RWPE1 (cell line): ENCODE measurements around the gene PBX4.

ENCODE experiments used
- CTCF ChIA-PET: fragments of 350-600 bp; sonication (Branson Sonifier 250); formaldehyde crosslinking; extraction: SDS; loops from one replicate; lab custom pipeline; 2021; lab: Yijun Ruan, JAX
- POLR2A ChIA-PET: fragments of 400-600 bp; formaldehyde crosslinking; extraction: SDS; loops from one replicate; lab custom pipeline; 2020; ENCODE audit warnings: antibody characterized with exemption; ENCODE audit not compliant: low non-redundant PET; lab: Yijun Ruan, JAX
- DNase-seq: peaks from one replicate; pipeline ENCODE4 v3.0.0; 2012; ENCODE audit warnings: low spot score
- H3K27ac ChIP-seq: fragments of 450-650 bp; 2 replicates; pipeline ENCODE4 v1.5.1; 2017
- CTCF ChIP-seq: fragments of 450-650 bp; conservative IDR thresholded peaks from 2 replicates; pipeline ENCODE4 v1.5.1; 2017; ENCODE audit warnings: low read depth, mild to moderate bottlenecking

PBX4 gene

GRCh38 chr19:19540064-19540714, 78.3 kb downstream of the PBX4 start:
- TF ChIP-seq CTCF, result no peak
- POLR2A ChIA-PET, result interaction anchor here (0.7 kb wide), 1 partner anchor 245 kb away, joined by 3 read pairs; no protein-coding TSS in a partner anchor
- H3K27ac ChIP-seq, result no peak overlapping the region
- peak; percentile 90 for DNase-seq
- CTCF ChIA-PET, result interaction anchor here (1.3 kb wide), 1 partner anchor 7 kb away, joined by 6 read pairs; no protein-coding TSS in a partner anchor

GRCh38 chr19:19539698-19540063, 78.8 kb downstream of the PBX4 start:
- TF ChIP-seq CTCF, result no peak
- CTCF ChIA-PET, result interaction anchor here (1.5 kb wide), 1 partner anchor 104 kb away, joined by 4 read pairs; no protein-coding TSS in a partner anchor
- POLR2A ChIA-PET, result no interaction called here

GRCh38 chr19:19538785-19539166, 79.7 kb downstream of the PBX4 start:
- no peak overlapping the region for H3K27ac ChIP-seq
- ChIA-PET CTCF (interaction anchor here (0.5 to 1.5 kb wide), 4 partner anchors 24 to 105 kb away, joined by 3 to 4 read pairs (median 4); no protein-coding TSS in a partner anchor), POLR2A (interaction anchor here (0.6 to 1.0 kb wide), 2 partner anchors 85 to 93 kb away, joined by 3 read pairs; no protein-coding TSS in a partner anchor)
- no peak for DNase-seq
- TF ChIP-seq CTCF, result no peak

More at GRCh38 chr19:19539698-19540063, 78.8 kb downstream of the PBX4 start:
- DNase-seq, result no peak
- no peak overlapping the region for H3K27ac ChIP-seq

GRCh38 chr19:19538061-19538784, 80.3 kb downstream of the PBX4 start, which contains the start of gene CILP2:
TSS of gene CILP2 (plus strand) at chr19:19538265. CDS start at chr19:19538350, 85 bp downstream.
- ChIA-PET CTCF (interaction anchor here (0.5 to 1.5 kb wide), 3 partner anchors 23 to 106 kb away, joined by 3 to 4 read pairs (median 4); no protein-coding TSS in a partner anchor), POLR2A (interaction anchor here (1.0 kb wide), 1 partner anchor 85 kb away, joined by 3 read pairs; no protein-coding TSS in a partner anchor)
- DNase-seq, result peak; percentile 69

GRCh38 chr19:19537075-19538048, 81.1 kb downstream of the PBX4 start:
- ChIA-PET POLR2A (no interaction called here), CTCF (no interaction called here)
- no peak for TF ChIP-seq CTCF
- DNase-seq, result no peak
- H3K27ac ChIP-seq, result no peak overlapping the region

More at GRCh38 chr19:19538061-19538784, 80.3 kb downstream of the PBX4 start, which contains the start of gene CILP2:
- no peak within 1 kb of the TSS for H3K27ac ChIP-seq
- no peak for TF ChIP-seq CTCF
